K562 (cell line): ENCODE data around the gene KIFAP3. TPM values are rescaled to one million over a fixed set of nuclear protein-coding genes. Genes with fewer than 3 reads are reported as not detected.

Experiments
- CHCHD3 ChIP-seq: fragments of 250-450 bp; sonication (Bioruptor Pico); IDR thresholded peaks from 2 replicates; pipeline ENCODE4 v2.1.2; 2022; ENCODE audit warnings: mild to moderate bottlenecking
- GATAD2A ChIP-seq: fragments of 450-650 bp; IDR thresholded peaks from 2 replicates; pipeline ENCODE4 v1.6.1; 2017
- HNRNPH1 ChIP-seq: fragments of 200-400 bp; formaldehyde crosslinking; optimal IDR thresholded peaks from 2 replicates; pipeline ENCODE3; 2017; ENCODE audit warnings: low read depth, mild to moderate bottlenecking, low read length, moderate library complexity
- MAFF ChIP-seq: IDR thresholded peaks from 2 replicates; pipeline ENCODE4 v1.6.1; 2012; ENCODE audit warnings: low read length, improper control_type of control experiment
- NEUROD1 ChIP-seq: fragments of 150-350 bp; IDR thresholded peaks from 2 replicates; pipeline ENCODE4 v1.6.1; 2014; ENCODE audit warnings: borderline replicate concordance, low read length, low read depth; ENCODE audit not compliant: partially characterized antibody
- TAF9B ChIP-seq: fragments of 450-650 bp; IDR thresholded peaks from 2 replicates; pipeline ENCODE4 v1.6.1; 2018; ENCODE audit warnings: mild to moderate bottlenecking; ENCODE audit not compliant: partially characterized antibody
- TCF15 ChIP-seq: fragments of 250-450 bp; sonication (Bioruptor Pico); IDR thresholded peaks from 2 replicates; pipeline ENCODE4 v1.8.0; 2022; ENCODE audit warnings: moderate library complexity, mild to moderate bottlenecking, inconsistent platforms
- TRIM28 ChIP-seq: fragments of 450-650 bp; IDR thresholded peaks from 2 replicates; pipeline ENCODE4 v1.6.1; 2017
- ZBTB33 ChIP-seq: sonication (generic); formaldehyde crosslinking; IDR thresholded peaks from 2 replicates; pipeline ENCODE4 v1.8.1; 2023; ENCODE audit warnings: mild to moderate bottlenecking, missing genetic modification reagents
- ZC3H11A ChIP-seq: IDR thresholded peaks from 2 replicates; pipeline ENCODE4 v1.6.1; 2012; ENCODE audit warnings: low read depth, low read length, improper control_type of control experiment
- ZNF133 ChIP-seq: fragments of 250-450 bp; sonication (Bioruptor Pico); IDR thresholded peaks from 2 replicates; pipeline ENCODE4 v1.4.0; 2020; ENCODE audit warnings: mild to moderate bottlenecking
- ZNF316 ChIP-seq: fragments of 450-650 bp; IDR thresholded peaks from 2 replicates; pipeline ENCODE4 v1.6.1; 2016
- polyA plus RNA-seq, 8 experiments: library from polyadenylated mRNA; depleted of rRNA in 4 of 8; stranded (reverse) in 5 of 8; unstranded in 3 of 8; fragments of >200 nt; fragmentation: Nextera tagmentation in 2 of 8; fragmentation: Illumina TruSeq in 1 of 8; extraction: Ambion mirVana in 2 of 8; extraction: Trizol in 1 of 8; gene quantifications; 2 replicates each; pipeline versions ENCODE4 v1.2.1 to v1.2.3, GENCODE V29; 2011 to 2014; ENCODE audit warnings: inconsistent platforms in 1 of 8, missing spikeins in 1 of 8
- total RNA-seq, 7 experiments: library from RNA; depleted of rRNA in 6 of 7; stranded (reverse); fragments of >200 nt in 6 of 7; fragmentation: Illumina TruSeq in 2 of 7; extraction: Trizol in 2 of 7; gene quantifications; 2 replicates each; pipeline versions ENCODE4 v1.2.1 to v1.2.3, GENCODE V29; 2011 to 2021; ENCODE audit warnings: low replicate concordance in 1 of 7

KIFAP3 gene
- total and polyA plus RNA-seq, 9 of the 15 experiments (the other 6 are each of a cell fraction or from before 2014, with no cell fraction given): 8.8 to 17.5 (median 11.8) TPM

GRCh38 chr1:169925505-169926482 lies 148.7 kb downstream of the KIFAP3 start (continued):
- no peak for TF ChIP-seq ZBTB33
- no peak for TF ChIP-seq CHCHD3 (CRISPR knock-in tag)
- peak; percentile 17; the same call in 1 of the 2 replicates for TF ChIP-seq MAFF
- no peak for TF ChIP-seq TRIM28
- no peak for TF ChIP-seq NEUROD1
- no peak for TF ChIP-seq HNRNPH1
- no peak for TF ChIP-seq GATAD2A
- TF ChIP-seq TAF9B: no peak
- peak; percentile 73 for TF ChIP-seq ZNF316
- TF ChIP-seq ZC3H11A: no peak
- TF ChIP-seq TCF15 (CRISPR knock-in tag): no peak
- no peak for TF ChIP-seq ZNF133 (CRISPR knock-in tag)
